ENCODE results near the gene TBC1D2B. TPM values are rescaled to one million over a fixed set of nuclear protein-coding genes. Genes with fewer than 3 reads are reported as not detected.
"Not testable (repeated sequence)": the region's sequence is repeated elsewhere in the genome, so short reads cannot be mapped to it uniquely, and the experiment has no call there.

The TBC1D2B gene
- total RNA-seq, 6 donors from 2014 or later: 31.5 to 103 (median 64.2) TPM

DNA sequence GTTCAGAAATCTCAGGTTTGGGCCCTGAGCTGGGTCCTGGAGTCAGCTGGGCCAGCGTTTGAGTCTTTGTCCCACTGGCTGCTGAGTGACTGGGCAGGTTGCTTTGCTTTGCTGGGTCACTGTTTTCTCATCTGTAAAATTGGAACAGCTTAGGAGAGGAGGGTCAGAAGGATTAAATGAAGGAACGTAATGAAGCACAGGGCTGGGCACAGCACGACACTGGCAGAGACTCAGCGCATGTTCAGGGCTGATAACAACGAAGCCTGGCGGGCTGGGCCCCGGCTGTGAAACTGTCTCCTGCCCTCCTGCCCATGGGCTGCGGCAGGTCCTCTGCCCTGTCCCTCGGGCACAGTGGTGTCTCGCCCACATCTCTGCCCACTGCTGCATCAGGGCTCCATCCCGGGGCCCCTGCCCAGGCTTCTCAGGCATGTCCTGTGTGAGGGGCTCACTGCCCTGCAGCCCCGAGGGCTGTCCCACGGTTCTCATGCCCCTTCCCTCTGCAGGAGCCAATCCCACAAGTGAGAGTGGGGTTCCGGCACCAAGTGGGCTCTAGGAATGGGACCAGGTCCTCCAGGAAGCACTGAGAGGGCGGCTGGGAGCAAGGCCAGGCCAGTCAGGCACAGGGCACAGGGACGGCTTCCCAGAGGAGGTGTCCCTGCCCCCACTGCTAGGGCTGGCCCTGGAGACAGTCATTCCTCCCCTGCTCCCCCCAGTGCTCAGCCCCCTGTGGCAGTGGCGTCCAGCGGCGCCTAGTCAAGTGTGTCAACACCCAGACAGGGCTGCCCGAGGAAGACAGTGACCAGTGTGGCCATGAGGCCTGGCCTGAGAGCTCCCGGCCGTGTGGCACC lies 88.0 kb downstream of the TBC1D2B start:
- no peak for ATAC-seq (ENCODE audit: low FRiP score in 2 of 2)
- H3K4me3 ChIP-seq: no peak overlapping the region
- peak overlapping the region in 1 of 4 donors; percentile 49 for H3K27ac ChIP-seq
- H3K4me1 ChIP-seq: peaks cover 21 to 35% (median 31%) of the 10 kb centered on the region in 4 donors
- H3K9me3 ChIP-seq: no peaks in the 10 kb centered on the region
- no peaks in the 10 kb centered on the region for H3K27me3 ChIP-seq
- TF ChIP-seq POLR2AphosphoS5 (IDR thresholded peaks at IDR 0.05) (no peak), EP300 (IDR thresholded peaks at IDR 0.05) (no peak), CTCF (IDR thresholded peaks at IDR 0.05) (no peak), POLR2A (IDR thresholded peaks at IDR 0.05) (no peak)
- H3K36me3 ChIP-seq: peaks cover 0 to 7% (median 3%) of the 10 kb centered on the region in 4 donors
- DNase-seq: no peak
- WGBS, 2 donors: 67 to 76% methylated on average over 9 to 13 of the region's 22 CpGs

DNA sequence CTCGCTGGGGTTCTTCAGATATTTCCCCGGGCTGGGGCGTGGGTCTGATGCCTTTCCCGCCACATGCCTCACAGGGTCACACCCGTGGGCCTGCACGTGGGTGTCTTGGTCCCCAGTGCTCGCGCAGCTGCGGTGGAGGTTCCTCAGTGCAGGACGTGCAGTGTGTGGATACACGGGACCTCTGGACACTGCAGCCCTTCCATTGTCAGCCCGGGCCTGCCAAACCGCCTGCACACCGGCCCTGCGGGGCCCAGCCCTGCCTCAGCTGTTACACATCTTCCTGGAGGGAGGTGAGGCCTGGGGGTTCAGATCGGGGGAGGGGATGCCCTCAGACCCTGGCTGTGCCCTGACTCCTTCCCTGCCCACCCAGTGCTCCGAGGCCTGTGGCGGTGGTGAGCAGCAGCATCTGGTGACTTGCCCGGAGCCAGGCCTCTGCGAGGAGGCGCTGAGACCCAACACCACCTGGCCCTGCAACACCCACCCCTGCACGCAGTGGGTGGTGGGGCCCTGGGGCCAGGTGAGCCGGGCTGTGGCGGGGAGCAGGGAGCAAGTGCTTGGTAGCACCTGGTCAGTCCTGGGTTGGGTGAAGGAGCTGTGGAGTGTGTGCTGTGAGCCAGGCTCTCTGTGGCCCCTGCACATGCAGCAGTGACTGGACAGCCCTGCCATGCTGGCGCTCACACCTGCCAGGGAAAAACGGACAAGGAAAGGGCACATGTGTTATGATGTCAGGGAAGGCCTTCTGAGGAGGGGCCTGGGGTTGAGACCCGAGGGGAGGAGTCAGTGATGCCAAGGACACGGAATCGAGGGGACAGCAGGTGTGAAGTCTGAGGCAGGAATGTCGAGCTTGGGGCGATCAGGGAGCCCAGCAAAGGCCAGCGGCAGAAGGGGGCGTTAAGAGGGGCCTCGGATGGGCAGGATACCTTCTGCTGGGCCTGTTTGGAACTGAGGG lies 88.9 kb downstream of the TBC1D2B start:
- ATAC-seq (ENCODE audit: low FRiP score in 2 of 2) (no peak), DNase-seq (no peak)
- WGBS, 2 donors: 82 to 85% methylated on average over 22 to 27 of the region's 34 CpGs
- H3K4me1 ChIP-seq: peaks cover 15 to 26% (median 25%) of the 10 kb centered on the region in 4 donors
- no peak for TF ChIP-seq POLR2AphosphoS5 (IDR thresholded peaks at IDR 0.05)
- no peak for TF ChIP-seq EP300 (IDR thresholded peaks at IDR 0.05)
- no peaks in the 10 kb centered on the region for H3K27me3 ChIP-seq
- H3K27ac ChIP-seq: no peak overlapping the region
- H3K4me3 ChIP-seq: no peak overlapping the region
- no peaks in the 10 kb centered on the region for H3K9me3 ChIP-seq
- H3K36me3 ChIP-seq: peaks cover 0 to 4% (median under 1%) of the 10 kb centered on the region in 4 donors

GRCh38 chr15:77987765-77988136 lies 89.8 kb downstream of the TBC1D2B start:
- WGBS, 2 donors: 84 to 97% methylated on average over 4 to 13 of the region's 15 CpGs
- not testable (repeated sequence) for H3K4me3 ChIP-seq; ATAC-seq (ENCODE audit: low FRiP score in 2 of 2); H3K27me3 ChIP-seq; DNase-seq; H3K27ac ChIP-seq; H3K36me3 ChIP-seq; H3K9me3 ChIP-seq
- H3K4me1 ChIP-seq: peaks cover 10 to 21% (median 19%) of the 10 kb centered on the region in 4 donors

GRCh38 chr15:77986891-77987764 lies 90.4 kb downstream of the TBC1D2B start:
- no peaks in the 10 kb centered on the region for H3K36me3 ChIP-seq
- peak in 1 of 2 donors; percentile 83 for DNase-seq
- no peak for ATAC-seq (ENCODE audit: low FRiP score in 2 of 2)
- H3K27ac ChIP-seq: no peak overlapping the region
- no peaks in the 10 kb centered on the region for H3K27me3 ChIP-seq
- no peak overlapping the region for H3K4me3 ChIP-seq
- TF ChIP-seq POLR2AphosphoS5 (IDR thresholded peaks at IDR 0.05) (no peak), EP300 (IDR thresholded peaks at IDR 0.05) (no peak), CTCF (IDR thresholded peaks at IDR 0.05) (no peak), POLR2A (IDR thresholded peaks at IDR 0.05) (no peak)
- no peaks in the 10 kb centered on the region for H3K9me3 ChIP-seq
- WGBS, 2 donors: 52 to 67% methylated on average over 10 to 24 of the region's 24 CpGs
- H3K4me1 ChIP-seq: peaks cover 7 to 21% (median 19%) of the 10 kb centered on the region in 4 donors

DNA sequence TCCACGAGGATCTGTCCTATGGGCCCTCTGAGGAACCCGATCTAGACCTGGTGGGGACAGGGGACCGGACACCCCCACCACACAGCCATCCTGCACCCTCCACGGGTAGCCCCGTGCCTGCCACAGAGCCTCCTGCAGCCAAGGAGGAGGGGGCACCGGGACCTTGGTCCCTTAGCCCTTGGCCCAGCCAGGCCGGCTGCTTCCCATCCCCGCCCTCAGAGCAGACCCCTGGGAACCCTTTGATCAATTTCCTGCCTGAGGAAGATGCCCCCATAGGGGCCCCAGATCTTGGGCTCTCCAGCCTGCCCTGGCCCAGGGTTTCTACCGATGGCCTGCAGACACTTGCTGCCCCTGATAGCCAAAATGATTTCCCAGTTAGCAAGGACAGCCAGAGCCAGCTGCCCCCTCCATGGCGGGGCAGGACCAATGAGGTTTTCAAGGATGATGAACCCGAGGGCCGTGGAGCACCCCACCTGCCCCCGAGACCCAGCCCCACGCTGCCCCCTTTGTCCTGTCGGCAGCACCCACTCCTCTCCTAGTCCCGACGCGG lies 91.5 kb downstream of the TBC1D2B start:
- H3K9me3 ChIP-seq: no peaks in the 10 kb centered on the region
- H3K36me3 ChIP-seq: no peaks in the 10 kb centered on the region
- H3K27me3 ChIP-seq: no peaks in the 10 kb centered on the region
- no peak for ATAC-seq (ENCODE audit: low FRiP score in 2 of 2)
- TF ChIP-seq EP300 (IDR thresholded peaks at IDR 0.05) (no peak), CTCF (IDR thresholded peaks at IDR 0.05) (no peak), POLR2A (IDR thresholded peaks at IDR 0.05) (no peak), POLR2AphosphoS5 (IDR thresholded peaks at IDR 0.05) (no peak)
- H3K4me3 ChIP-seq: no peak overlapping the region
- 70% methylated on average over 11 of the region's 18 CpGs; no CpG with 5 or more reads in 1 of the 2 donors for WGBS, 2 donors
- DNase-seq: no peak
- H3K27ac ChIP-seq: no peak overlapping the region
- peaks cover 5 to 19% (median 14%) of the 10 kb centered on the region in 4 donors for H3K4me1 ChIP-seq

All from upper lobe of left lung (tissue), 6 donors.